Upper lobe of left lung (tissue), 6 donors: ENCODE data around the gene SPATA3. TPM values are rescaled to one million over a fixed set of nuclear protein-coding genes. Genes with fewer than 3 reads are reported as not detected.
"Not testable (repeated sequence)": the region's sequence is repeated elsewhere in the genome, so short reads cannot be mapped to it uniquely, and the experiment has no call there.

Source experiments
- ATAC-seq, 2 donors: fragments of 200-7000 bp; cut with Tn5 transposase; one replicate each; pipeline ENCODE4 v1.9.1; 2022; ENCODE audit warnings: mild to moderate bottlenecking in 2 of 2, moderate library complexity in 2 of 2; ENCODE audit not compliant: low FRiP score in 2 of 2
- DNase-seq, 2 donors: peaks; one replicate each; pipeline ENCODE4 v3.0.0-alpha.2; 2019 to 2020
- H3K27ac ChIP-seq, 4 donors: fragments of 200-600 bp; sonication (generic); one replicate each; pipeline ENCODE4 v1.5.1; 2016 to 2019
- H3K27me3 ChIP-seq, 4 donors: fragments of 200-600 bp; sonication (generic); one replicate each; pipeline ENCODE4 v1.5.1; 2017 to 2019
- H3K36me3 ChIP-seq, 4 donors: fragments of 200-600 bp; sonication (generic); one replicate each; pipeline ENCODE4 v1.5.1; 2016 to 2019
- H3K4me1 ChIP-seq, 4 donors: fragments of 200-600 bp; sonication (generic); one replicate each; pipeline ENCODE4 v1.5.1; 2018 to 2019
- H3K4me3 ChIP-seq, 4 donors: fragments of 200-600 bp; sonication (generic); one replicate each; pipeline ENCODE4 v1.5.1; 2017 to 2019; ENCODE audit warnings: mild to moderate bottlenecking in 2 of 4, moderate library complexity in 1 of 4
- H3K9me3 ChIP-seq, 4 donors: fragments of 200-600 bp; sonication (generic); one replicate each; pipeline ENCODE4 v1.5.1; 2018 to 2019
- EP300 ChIP-seq, 4 donors: sonication (generic); formaldehyde crosslinking; IDR thresholded peaks; one replicate each; pipeline ENCODE4 v1.5.1; 2017; ENCODE audit warnings: antibody characterized with exemption in 4 of 4, control low read depth in 2 of 4
- POLR2A ChIP-seq, 4 donors: fragments of 450-650 bp; IDR thresholded peaks; one replicate each; pipeline ENCODE4 v1.5.1; 2016 to 2017; ENCODE audit warnings: antibody characterized with exemption in 4 of 4, mild to moderate bottlenecking in 2 of 4
- POLR2AphosphoS5 ChIP-seq, 2 donors: sonication (generic); formaldehyde crosslinking; IDR thresholded peaks; one replicate each; pipeline ENCODE4 v1.5.1; 2017; ENCODE audit warnings: antibody characterized with exemption in 2 of 2
- WGBS, 2 donors: methylation state at CpG; one replicate each; pipeline ENCODE4 v1.1.5; 2017 to 2018; 5-methylcytosine and 5-hydroxymethylcytosine counted together
- total RNA-seq, 6 donors: library from RNA; depleted of rRNA in 4 of 6; stranded (reverse); fragments of >200 nt in 4 of 6; gene quantifications; one replicate each; pipeline versions ENCODE4 v1.1.0 to v1.2.1, GENCODE V29; 2016 to 2021
- TF ChIP-seq, protein P1 (sequence below), 6 experiments: fragments of 450-650 bp in 4 of 6; fragments of 200-600 bp in 2 of 6; sonication (generic) in 2 of 6; IDR thresholded peaks; one replicate each; pipeline ENCODE4 v1.5.1; 2016 to 2019; ENCODE audit warnings: antibody characterized with exemption in 6 of 6
- donor health status: DM: no; HTN: no; CAD: no; lungs with moderate emphysema.
- donor health status: DM: no; HTN: yes; CAD: no; lungs with severe emphysema.

SPATA3 gene
- total RNA-seq, 6 donors from 2014 or later: not detected

GRCh38 chr2:231015926-231016325 is 20.0 kb downstream of the SPATA3 start:
- Histone ChIP-seq H3K9me3 (no peaks in the 10 kb centered on the region), H3K27me3 (no peaks in the 10 kb centered on the region)
- 85 to 89% methylated on average over 3 of the region's 3 CpGs for WGBS, 2 donors

GRCh38 chr2:231016566-231017230 is 20.8 kb downstream of the SPATA3 start:
- no peaks in the 10 kb centered on the region for H3K36me3 ChIP-seq
- H3K4me3 ChIP-seq: no peak overlapping the region
- H3K27me3 ChIP-seq: no peaks in the 10 kb centered on the region
- H3K4me1 ChIP-seq: no peaks in the 10 kb centered on the region
- ATAC-seq (no peak), DNase-seq (no peak)
- TF ChIP-seq POLR2AphosphoS5 (IDR thresholded peaks at IDR 0.05): no peak
- TF ChIP-seq EP300 (IDR thresholded peaks at IDR 0.05): no peak
- TF ChIP-seq POLR2A (IDR thresholded peaks at IDR 0.05): no peak
- TF ChIP-seq, protein P1, sequence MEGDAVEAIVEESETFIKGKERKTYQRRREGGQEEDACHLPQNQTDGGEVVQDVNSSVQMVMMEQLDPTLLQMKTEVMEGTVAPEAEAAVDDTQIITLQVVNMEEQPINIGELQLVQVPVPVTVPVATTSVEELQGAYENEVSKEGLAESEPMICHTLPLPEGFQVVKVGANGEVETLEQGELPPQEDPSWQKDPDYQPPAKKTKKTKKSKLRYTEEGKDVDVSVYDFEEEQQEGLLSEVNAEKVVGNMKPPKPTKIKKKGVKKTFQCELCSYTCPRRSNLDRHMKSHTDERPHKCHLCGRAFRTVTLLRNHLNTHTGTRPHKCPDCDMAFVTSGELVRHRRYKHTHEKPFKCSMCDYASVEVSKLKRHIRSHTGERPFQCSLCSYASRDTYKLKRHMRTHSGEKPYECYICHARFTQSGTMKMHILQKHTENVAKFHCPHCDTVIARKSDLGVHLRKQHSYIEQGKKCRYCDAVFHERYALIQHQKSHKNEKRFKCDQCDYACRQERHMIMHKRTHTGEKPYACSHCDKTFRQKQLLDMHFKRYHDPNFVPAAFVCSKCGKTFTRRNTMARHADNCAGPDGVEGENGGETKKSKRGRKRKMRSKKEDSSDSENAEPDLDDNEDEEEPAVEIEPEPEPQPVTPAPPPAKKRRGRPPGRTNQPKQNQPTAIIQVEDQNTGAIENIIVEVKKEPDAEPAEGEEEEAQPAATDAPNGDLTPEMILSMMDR (IDR thresholded peaks at IDR 0.05): no peak
- no peaks in the 10 kb centered on the region for H3K9me3 ChIP-seq
- 73 to 80% methylated on average over 6 of the region's 6 CpGs for WGBS, 2 donors
- no peak overlapping the region for H3K27ac ChIP-seq

More at GRCh38 chr2:231015926-231016325, 20.0 kb downstream of the SPATA3 start:
- Histone ChIP-seq H3K27ac (no peak overlapping the region), H3K4me3 (no peak overlapping the region), H3K4me1 (no peaks in the 10 kb centered on the region), H3K36me3 (no peaks in the 10 kb centered on the region)
- no peak for DNase-seq
- TF ChIP-seq EP300 (IDR thresholded peaks at IDR 0.05): no peak
- TF ChIP-seq, protein P1 (IDR thresholded peaks at IDR 0.05): no peak
- no peak for TF ChIP-seq POLR2A (IDR thresholded peaks at IDR 0.05)
- no peak for TF ChIP-seq POLR2AphosphoS5 (IDR thresholded peaks at IDR 0.05)
- ATAC-seq: no peak

DNA sequence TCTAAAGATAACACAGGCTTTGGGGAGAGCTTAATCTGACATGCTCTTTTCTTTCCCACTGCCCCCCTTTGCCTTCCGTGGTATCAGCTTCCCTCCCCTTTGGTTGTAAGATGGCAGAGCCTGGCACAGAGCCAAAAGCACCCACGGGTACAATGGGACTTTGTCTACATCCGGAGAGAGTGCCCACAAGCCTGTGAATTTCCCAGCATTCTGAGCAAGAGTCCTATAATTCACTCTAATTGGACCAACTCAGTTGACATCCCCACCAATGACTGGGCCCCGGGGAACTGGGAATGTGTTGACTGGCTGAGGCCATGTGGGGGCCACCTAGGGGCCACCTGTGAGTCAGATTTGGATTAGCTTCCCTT is 21.3 kb downstream of the SPATA3 start:
- ATAC-seq (peak in 1 of 2 donors; percentile 21), DNase-seq (no peak)
- H3K27ac ChIP-seq: no peak overlapping the region

GRCh38 chr2:231018184-231018583 is 22.3 kb downstream of the SPATA3 start:
- Histone ChIP-seq H3K36me3 (no peaks in the 10 kb centered on the region), H3K9me3 (no peaks in the 10 kb centered on the region), H3K4me1 (no peaks in the 10 kb centered on the region), H3K27ac (no peak overlapping the region), H3K27me3 (no peaks in the 10 kb centered on the region), H3K4me3 (no peak overlapping the region)
- TF ChIP-seq POLR2AphosphoS5 (IDR thresholded peaks at IDR 0.05) (no peak), POLR2A (IDR thresholded peaks at IDR 0.05) (no peak), EP300 (IDR thresholded peaks at IDR 0.05) (no peak)
- TF ChIP-seq, protein P1 (IDR thresholded peaks at IDR 0.05): no peak
- DNase-seq (no peak), ATAC-seq (no peak)
- WGBS, 2 donors: 88 to 92% methylated on average over 3 of the region's 3 CpGs

More for the DNA sequence above, 21.3 kb downstream of the SPATA3 start:
- Histone ChIP-seq H3K9me3 (no peaks in the 10 kb centered on the region), H3K27me3 (no peaks in the 10 kb centered on the region), H3K36me3 (no peaks in the 10 kb centered on the region), H3K4me1 (no peaks in the 10 kb centered on the region), H3K4me3 (no peak overlapping the region)
- WGBS, 2 donors: 30 to 42% methylated on average over 3 to 4 of the region's 4 CpGs
- TF ChIP-seq POLR2AphosphoS5 (IDR thresholded peaks at IDR 0.05) (no peak), POLR2A (IDR thresholded peaks at IDR 0.05) (no peak), EP300 (IDR thresholded peaks at IDR 0.05) (no peak)
- TF ChIP-seq, protein P1 (IDR thresholded peaks at IDR 0.05): no peak

- WGBS, 2 donors: 97% methylated on average over 3 of the region's 3 CpGs
- not testable (repeated sequence) for H3K4me3 ChIP-seq, ATAC-seq, H3K27me3 ChIP-seq, DNase-seq, H3K36me3 ChIP-seq, H3K4me1 ChIP-seq, H3K27ac ChIP-seq, H3K9me3 ChIP-seq
These were observed 29.1 kb downstream of the SPATA3 start for GRCh38 chr2:231025059-231025458.
